HEK293 (cell line): ENCODE results near the gene SPRR2G.

Experiments used
- PBX3 ChIP-seq: sonication (generic); formaldehyde crosslinking; IDR thresholded peaks from 2 replicates; pipeline ENCODE4 v1.8.1; 2022; ENCODE audit warnings: mild to moderate bottlenecking, moderate library complexity, missing genetic modification reagents
- ZNF24 ChIP-seq: fragments of 450-650 bp; formaldehyde crosslinking; IDR thresholded peaks from 2 replicates; pipeline ENCODE4 v1.5.1; 2016; ENCODE audit warnings: missing biosample characterization, missing genetic modification characterization

GRCh38 chr1:153122831-153123421, 27.8 kb downstream of the SPRR2G start:
- no peak for TF ChIP-seq ZNF24 (tag by site-specific recombination)
- no peak for TF ChIP-seq PBX3 (CRISPR knock-in tag)
